CD4-positive, alpha-beta T cell treated with Interleukin-4 for 1 hour (primary cell): ENCODE measurements around the gene GTF3C1.

Experiments
- DNase-seq, 2 donors: peaks; one replicate each; pipeline ENCODE4 v3.0.0-alpha.2; 2020 to 2022

Gene GTF3C1

GRCh38 chr16:27417047-27417671 lies 132.6 kb downstream of the GTF3C1 start:
- DNase-seq = no peak

GRCh38 chr16:27414788-27415431 lies 134.8 kb downstream of the GTF3C1 start:
- DNase-seq = no peak

GRCh38 chr16:27413956-27414355 lies 135.8 kb downstream of the GTF3C1 start:
- no peak for DNase-seq

- DNase-seq = no peak
Measured at GRCh38 chr16:27410761-27411160, 139.0 kb downstream of the GTF3C1 start.
